ENCODE data around the gene CYP3A5.
"Not testable (repeated sequence)": the region's sequence is repeated elsewhere in the genome, so short reads cannot be mapped to it uniquely, and the experiment has no call there.

Gene CYP3A5

GRCh38 chr7:99685871-99686608 lies 6.2 kb upstream of the CYP3A5 start:
- not testable (repeated sequence) for DNase-seq (ENCODE audit: low read depth in 2 of 2)

- no peak for DNase-seq (ENCODE audit: low read depth in 2 of 2)
These were observed 5.4 kb upstream of the CYP3A5 start for GRCh38 chr7:99685129-99685758.

- no peak for DNase-seq (ENCODE audit: low read depth in 2 of 2)
These were observed 780 bp downstream of the CYP3A5 start for GRCh38 chr7:99679032-99679399.

GRCh38 chr7:99677648-99678045 lies 2.1 kb downstream of the CYP3A5 start:
- DNase-seq (ENCODE audit: low read depth in 2 of 2): no peak

GRCh38 chr7:99677013-99677647 lies 2.7 kb downstream of the CYP3A5 start:
- DNase-seq (ENCODE audit: low read depth in 2 of 2): no peak

- no peak for DNase-seq (ENCODE audit: low read depth in 2 of 2)
These were observed 4.6 kb downstream of the CYP3A5 start for GRCh38 chr7:99674995-99675742.

- DNase-seq (ENCODE audit: low read depth in 2 of 2): no peak
These were observed 7.2 kb downstream of the CYP3A5 start for GRCh38 chr7:99672573-99672972.

GRCh38 chr7:99669782-99670181 lies 10.0 kb downstream of the CYP3A5 start:
- no peak for DNase-seq (ENCODE audit: low read depth in 2 of 2)

GRCh38 chr7:99668541-99668940 lies 11.3 kb downstream of the CYP3A5 start:
- DNase-seq (ENCODE audit: low read depth in 2 of 2): no peak

GRCh38 chr7:99667179-99667578 lies 12.6 kb downstream of the CYP3A5 start:
- no peak for DNase-seq (ENCODE audit: low read depth in 2 of 2)

- no peak for DNase-seq (ENCODE audit: low read depth in 2 of 2)
These were observed 13.8 kb downstream of the CYP3A5 start for GRCh38 chr7:99666013-99666395.

GRCh38 chr7:99665312-99666012 lies 14.3 kb downstream of the CYP3A5 start:
- no peak for DNase-seq (ENCODE audit: low read depth in 2 of 2)

GRCh38 chr7:99657879-99658278 lies 21.9 kb downstream of the CYP3A5 start:
- not testable (repeated sequence) for DNase-seq (ENCODE audit: low read depth in 2 of 2)

GRCh38 chr7:99654626-99655025 lies 25.2 kb downstream of the CYP3A5 start:
- not testable (repeated sequence) for DNase-seq (ENCODE audit: low read depth in 2 of 2)

- DNase-seq (ENCODE audit: low read depth in 2 of 2): no peak
These were observed 26.0 kb downstream of the CYP3A5 start for GRCh38 chr7:99653754-99654153.

- DNase-seq (ENCODE audit: low read depth in 2 of 2): not testable (repeated sequence)
These were observed 26.5 kb downstream of the CYP3A5 start for GRCh38 chr7:99653269-99653668.

GRCh38 chr7:99652671-99653070 lies 27.1 kb downstream of the CYP3A5 start:
- no peak for DNase-seq (ENCODE audit: low read depth in 2 of 2)

- DNase-seq (ENCODE audit: low read depth in 2 of 2): no peak
These were observed 28.5 kb downstream of the CYP3A5 start for GRCh38 chr7:99651290-99651689.

GRCh38 chr7:99648843-99649242 lies 31.0 kb downstream of the CYP3A5 start:
- no peak for DNase-seq (ENCODE audit: low read depth in 2 of 2)

GRCh38 chr7:99645590-99645989 lies 34.2 kb downstream of the CYP3A5 start:
- DNase-seq (ENCODE audit: low read depth in 2 of 2): no peak

- no peak for DNase-seq (ENCODE audit: low read depth in 2 of 2)
These were observed 35.4 kb downstream of the CYP3A5 start for GRCh38 chr7:99644431-99644830.

- no peak for DNase-seq (ENCODE audit: low read depth in 2 of 2)
These were observed 36.3 kb downstream of the CYP3A5 start for GRCh38 chr7:99643464-99643863.

All from stimulated activated CD4-positive, alpha-beta T cell treated with anti-CD3 and anti-CD28 coated beads, Interleukin-1b, Interleukin-23, amount 100 ng/mL, for 4 hours (primary cell).